Gastroesophageal sphincter (tissue), 4 donors: ENCODE measurements around the gene CLNS1A. TPM values are rescaled to one million over a fixed set of nuclear protein-coding genes. Genes with fewer than 3 reads are reported as not detected.

ENCODE experiments used
- ATAC-seq: fragments of 150-250 bp; one replicate; pipeline ENCODE4 v1.9.1; 2016; ENCODE audit warnings: mild to moderate bottlenecking, moderate library complexity
- H3K27ac ChIP-seq, 4 donors: fragments of 200-600 bp; sonication (generic) in 3 of 4; 1 replicate in 3 of 4; 2 replicates in 1 of 4; pipeline ENCODE4 v1.5.1; 2016 to 2019
- H3K27me3 ChIP-seq: fragments of 200-600 bp; sonication (generic); one replicate; pipeline ENCODE4 v1.5.1; 2019
- H3K36me3 ChIP-seq, 2 donors: fragments of 200-600 bp; sonication (generic); one replicate each; pipeline ENCODE4 v1.5.1; 2019; ENCODE audit warnings: control low read depth in 1 of 2
- H3K4me1 ChIP-seq, 3 donors: fragments of 200-600 bp; sonication (generic); 1 replicate in 2 of 3; 2 replicates in 1 of 3; pipeline ENCODE4 v1.5.1; 2016 to 2019; ENCODE audit warnings: control low read depth in 2 of 3
- H3K4me3 ChIP-seq, 2 donors: fragments of 200-600 bp; sonication (generic); one replicate each; pipeline ENCODE4 v1.5.1; 2019; ENCODE audit warnings: mild to moderate bottlenecking in 1 of 2, moderate library complexity in 1 of 2
- H3K9me3 ChIP-seq, 3 donors: fragments of 200-600 bp; sonication (generic); one replicate each; pipeline ENCODE4 v1.5.1; 2017 to 2019; ENCODE audit warnings: control low read depth in 2 of 3
- EP300 ChIP-seq: sonication (generic); formaldehyde crosslinking; IDR thresholded peaks from one replicate; pipeline ENCODE4 v1.6.1; 2017; ENCODE audit warnings: antibody characterized with exemption, mild to moderate bottlenecking
- POLR2A ChIP-seq, 2 donors: fragments of 450-650 bp; IDR thresholded peaks; one replicate each; pipeline ENCODE4 v1.6.1; 2017; ENCODE audit warnings: antibody characterized with exemption in 2 of 2, mild to moderate bottlenecking in 2 of 2, moderate library complexity in 1 of 2
- POLR2AphosphoS5 ChIP-seq: sonication (generic); formaldehyde crosslinking; IDR thresholded peaks from one replicate; pipeline ENCODE4 v1.6.1; 2017; ENCODE audit warnings: antibody characterized with exemption
- WGBS, 2 donors: methylation state at CpG; one replicate each; pipeline ENCODE4 v1.1.5; 2018; ENCODE audit warnings: low coverage in 1 of 2; 5-methylcytosine and 5-hydroxymethylcytosine counted together
- total RNA-seq, 4 donors: library from RNA; depleted of rRNA; stranded (reverse); fragments of >200 nt; gene quantifications; one replicate each; pipeline ENCODE4 v1.1.0, GENCODE V29; 2016
- TF ChIP-seq, protein P1 (sequence below), 4 experiments: fragments of 200-600 bp in 2 of 4; fragments of 450-650 bp in 2 of 4; sonication (generic) in 1 of 4; IDR thresholded peaks; one replicate each; pipeline ENCODE4 v1.5.1; 2017 to 2019; ENCODE audit warnings: antibody characterized with exemption in 4 of 4, mild to moderate bottlenecking in 2 of 4, moderate library complexity in 2 of 4

The CLNS1A gene
- total RNA-seq, 4 donors from 2014 or later, result 53.6 to 98.6 (median 79.9) TPM

DNA sequence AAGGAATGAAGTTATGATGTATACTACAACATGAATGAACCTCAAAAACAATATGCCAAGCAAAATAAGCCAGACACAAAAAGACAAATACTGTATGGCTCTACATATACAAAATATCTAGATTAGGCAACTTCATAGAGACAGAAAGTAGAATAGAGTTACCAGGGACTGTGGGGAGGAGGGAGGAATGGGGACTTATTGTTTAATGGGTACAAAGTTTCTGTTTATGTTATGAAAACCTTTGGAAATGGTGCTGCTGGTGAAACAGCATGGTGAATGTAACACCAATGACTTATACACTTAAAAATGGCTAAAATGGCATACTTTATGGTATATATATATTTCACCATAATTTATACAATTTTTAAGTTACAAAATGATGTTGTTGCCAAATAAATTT lies 43.7 kb downstream of the CLNS1A start:
- Histone ChIP-seq H3K27me3 (no peaks in the 10 kb centered on the region), H3K36me3 (no peaks in the 10 kb centered on the region), H3K9me3 (no peaks in the 10 kb centered on the region), H3K4me3 (no peak overlapping the region), H3K27ac (no peak overlapping the region), H3K4me1 (peaks cover 0 to 16% (median 2%) of the 10 kb centered on the region in 3 donors)
- no peak for TF ChIP-seq POLR2A (IDR thresholded peaks at IDR 0.05)
- no peak for TF ChIP-seq EP300
- no peak for TF ChIP-seq POLR2AphosphoS5
- TF ChIP-seq, protein P1, sequence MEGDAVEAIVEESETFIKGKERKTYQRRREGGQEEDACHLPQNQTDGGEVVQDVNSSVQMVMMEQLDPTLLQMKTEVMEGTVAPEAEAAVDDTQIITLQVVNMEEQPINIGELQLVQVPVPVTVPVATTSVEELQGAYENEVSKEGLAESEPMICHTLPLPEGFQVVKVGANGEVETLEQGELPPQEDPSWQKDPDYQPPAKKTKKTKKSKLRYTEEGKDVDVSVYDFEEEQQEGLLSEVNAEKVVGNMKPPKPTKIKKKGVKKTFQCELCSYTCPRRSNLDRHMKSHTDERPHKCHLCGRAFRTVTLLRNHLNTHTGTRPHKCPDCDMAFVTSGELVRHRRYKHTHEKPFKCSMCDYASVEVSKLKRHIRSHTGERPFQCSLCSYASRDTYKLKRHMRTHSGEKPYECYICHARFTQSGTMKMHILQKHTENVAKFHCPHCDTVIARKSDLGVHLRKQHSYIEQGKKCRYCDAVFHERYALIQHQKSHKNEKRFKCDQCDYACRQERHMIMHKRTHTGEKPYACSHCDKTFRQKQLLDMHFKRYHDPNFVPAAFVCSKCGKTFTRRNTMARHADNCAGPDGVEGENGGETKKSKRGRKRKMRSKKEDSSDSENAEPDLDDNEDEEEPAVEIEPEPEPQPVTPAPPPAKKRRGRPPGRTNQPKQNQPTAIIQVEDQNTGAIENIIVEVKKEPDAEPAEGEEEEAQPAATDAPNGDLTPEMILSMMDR (IDR thresholded peaks at IDR 0.05), result no peak
- no peak for ATAC-seq

- Histone ChIP-seq H3K4me3 (no peak overlapping the region), H3K9me3 (no peaks in the 10 kb centered on the region), H3K36me3 (no peaks in the 10 kb centered on the region), H3K27me3 (no peaks in the 10 kb centered on the region), H3K4me1 (peaks cover 0 to 24% (median 6%) of the 10 kb centered on the region in 3 donors), H3K27ac (no peak overlapping the region)
- 51 to 69% methylated on average over 2 of the region's 2 CpGs for WGBS, 2 donors
- ATAC-seq, result no peak
- no peak for TF ChIP-seq POLR2AphosphoS5
- TF ChIP-seq EP300, result no peak
- TF ChIP-seq, protein P1 (IDR thresholded peaks at IDR 0.05), result no peak
- TF ChIP-seq POLR2A (IDR thresholded peaks at IDR 0.05), result no peak
These were observed 44.9 kb downstream of the CLNS1A start for GRCh38 chr11:77592727-77593126.

DNA sequence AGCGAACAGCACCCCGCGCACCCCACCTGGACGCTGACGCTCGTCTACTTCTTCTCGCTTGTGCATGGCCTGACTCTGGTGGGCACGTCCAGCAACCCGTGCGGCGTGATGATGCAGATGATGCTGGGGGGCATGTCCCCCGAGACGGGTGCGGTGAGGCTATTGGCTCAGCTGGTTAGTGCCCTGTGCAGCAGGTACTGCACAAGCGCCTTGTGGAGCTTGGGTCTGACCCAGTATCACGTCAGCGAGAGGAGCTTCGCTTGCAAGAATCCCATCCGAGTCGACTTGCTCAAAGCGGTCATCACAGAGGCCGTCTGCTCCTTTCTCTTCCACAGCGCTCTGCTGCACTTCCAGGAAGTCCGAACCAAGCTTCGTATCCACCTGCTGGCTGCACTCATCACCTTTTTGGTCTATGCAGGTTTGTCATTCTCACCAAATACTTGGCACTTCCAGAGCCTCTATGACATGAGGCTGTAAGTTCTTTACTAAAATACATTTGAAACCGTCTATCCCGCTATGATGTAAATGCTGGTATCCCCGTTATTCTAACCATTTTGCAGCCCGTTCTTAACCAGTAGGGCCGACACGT lies 47.3 kb downstream of the CLNS1A start:
- H3K4me1 ChIP-seq, result peaks cover 0 to 24% (median 6%) of the 10 kb centered on the region in 3 donors
- TF ChIP-seq, protein P1 (IDR thresholded peaks at IDR 0.05), result no peak
- no peak for TF ChIP-seq POLR2A (IDR thresholded peaks at IDR 0.05)
- TF ChIP-seq EP300, result no peak
- no peak for TF ChIP-seq POLR2AphosphoS5
- H3K27ac ChIP-seq, result peak overlapping the region in 3 of 4 donors; percentile 85 to 91 (median 87)
- peak overlapping the region; percentile 57 to 79 for H3K4me3 ChIP-seq
- H3K9me3 ChIP-seq, result no peaks in the 10 kb centered on the region
- ATAC-seq, result peak; percentile 37
- WGBS, 2 donors, result 7 to 10% methylated on average over 9 of the region's 31 CpGs
- H3K27me3 ChIP-seq, result no peaks in the 10 kb centered on the region
- no peaks in the 10 kb centered on the region for H3K36me3 ChIP-seq

- TF ChIP-seq, protein P1 (IDR thresholded peaks at IDR 0.05), result peak in 1 of 4 experiments; percentile 28
- TF ChIP-seq POLR2A (IDR thresholded peaks at IDR 0.05), result no peak
- peak; percentile 20 for TF ChIP-seq POLR2AphosphoS5
- peak within 1 kb of the TSS; percentile 21 to 91 (median 86) for H3K27ac ChIP-seq
- peaks cover 0 to 24% (median 6%) of the 10 kb centered on the region in 3 donors for H3K4me1 ChIP-seq
- H3K27me3 ChIP-seq, result no peaks in the 10 kb centered on the region
- WGBS, 2 donors, result no CpG with 5 or more reads among the region's 75 CpGs
- H3K4me3 ChIP-seq, result peak within 1 kb of the TSS; percentile 57 to 79
- ATAC-seq, result peak; percentile 95
- no peaks in the 10 kb centered on the region for H3K9me3 ChIP-seq
- H3K36me3 ChIP-seq, result no peaks in the 10 kb centered on the region
These were observed 47.9 kb downstream of the CLNS1A start, which contains the start of gene AQP11 for GRCh38 chr11:77589521-77590193. Gene AQP11, plus strand, starts transcription at chr11:77589953. Its CDS starts 40 bp downstream, at chr11:77589993.

DNA sequence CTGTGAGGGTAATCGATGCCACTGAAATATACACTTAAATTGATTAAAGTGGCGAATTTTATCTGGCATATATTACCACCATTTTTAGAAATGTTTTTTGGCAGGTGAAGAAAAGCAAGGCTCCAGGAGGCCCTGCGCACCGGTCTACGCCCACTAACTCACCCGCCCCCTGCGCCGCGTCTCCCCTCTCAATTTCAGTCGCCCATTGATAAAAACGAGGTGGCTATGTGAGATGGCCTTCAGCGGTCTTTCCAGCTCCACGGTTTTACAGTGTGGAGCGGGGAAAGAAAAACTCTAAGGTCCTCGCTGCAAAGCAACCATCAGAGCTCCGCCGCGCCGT lies 48.4 kb downstream of the CLNS1A start:
- no peaks in the 10 kb centered on the region for H3K9me3 ChIP-seq
- H3K4me1 ChIP-seq, result peaks cover 0 to 24% (median 6%) of the 10 kb centered on the region in 3 donors
- no peaks in the 10 kb centered on the region for H3K36me3 ChIP-seq
- peak overlapping the region; percentile 21 to 91 (median 86) for H3K27ac ChIP-seq
- 0 to 23% methylated on average over 1 to 2 of the region's 19 CpGs for WGBS, 2 donors
- no peaks in the 10 kb centered on the region for H3K27me3 ChIP-seq
- TF ChIP-seq, protein P1 (IDR thresholded peaks at IDR 0.05), result no peak
- no peak for TF ChIP-seq POLR2AphosphoS5
- no peak for TF ChIP-seq POLR2A (IDR thresholded peaks at IDR 0.05)
- H3K4me3 ChIP-seq, result peak overlapping the region; percentile 57 to 79
- no peak for ATAC-seq
